GM06990 (cell line): ENCODE data around the gene PRDM10.

Experiments used
- DNase-seq: peaks from one replicate; pipeline ENCODE4 v3.0.0-alpha.2; 2011; ENCODE audit not compliant: insufficient read length; ENCODE audit errors: extremely low read depth
- H3K27me3 ChIP-seq: replicated peaks from 2 replicates; pipeline ENCODE4 v1.6.0; 2011; ENCODE audit warnings: low read length; ENCODE audit not compliant: control insufficient read depth, insufficient read depth
- H3K36me3 ChIP-seq: 2 replicates; pipeline ENCODE4 v1.5.1; 2011; ENCODE audit warnings: low read length; ENCODE audit not compliant: control insufficient read depth, insufficient read depth
- H3K4me3 ChIP-seq: replicated peaks from 2 replicates; pipeline ENCODE4 v1.5.1; 2011; ENCODE audit warnings: low read depth, mild to moderate bottlenecking, control low read depth, low read length
- TF ChIP-seq, protein P1 (sequence below): IDR thresholded peaks from 2 replicates; pipeline ENCODE4 v1.5.1; 2011; ENCODE audit warnings: low read length, control low read depth, mild to moderate bottlenecking, inconsistent platforms; ENCODE audit not compliant: insufficient read depth, poor library complexity, severe bottlenecking

Gene PRDM10

DNA sequence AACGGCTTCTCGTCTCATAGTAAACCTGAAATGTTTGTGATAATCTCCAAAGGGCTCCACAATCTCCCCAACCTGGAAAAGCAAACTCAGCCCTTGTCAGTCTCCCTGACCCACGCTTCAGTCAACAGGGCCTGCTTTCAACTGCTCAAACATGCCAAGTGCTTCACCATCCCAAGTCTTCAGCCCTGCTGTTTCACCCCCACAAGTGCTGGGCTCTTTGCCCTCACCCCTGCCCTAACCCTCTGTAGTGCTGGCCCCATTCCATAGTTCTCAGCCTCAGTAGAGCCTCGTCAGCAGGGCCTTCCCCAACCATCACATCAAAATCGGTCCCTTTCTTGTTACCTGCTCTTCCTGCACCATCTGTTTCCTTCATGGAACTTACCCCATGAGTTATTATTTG, 63.9 kb downstream of the PRDM10 start:
- TF ChIP-seq, protein P1, sequence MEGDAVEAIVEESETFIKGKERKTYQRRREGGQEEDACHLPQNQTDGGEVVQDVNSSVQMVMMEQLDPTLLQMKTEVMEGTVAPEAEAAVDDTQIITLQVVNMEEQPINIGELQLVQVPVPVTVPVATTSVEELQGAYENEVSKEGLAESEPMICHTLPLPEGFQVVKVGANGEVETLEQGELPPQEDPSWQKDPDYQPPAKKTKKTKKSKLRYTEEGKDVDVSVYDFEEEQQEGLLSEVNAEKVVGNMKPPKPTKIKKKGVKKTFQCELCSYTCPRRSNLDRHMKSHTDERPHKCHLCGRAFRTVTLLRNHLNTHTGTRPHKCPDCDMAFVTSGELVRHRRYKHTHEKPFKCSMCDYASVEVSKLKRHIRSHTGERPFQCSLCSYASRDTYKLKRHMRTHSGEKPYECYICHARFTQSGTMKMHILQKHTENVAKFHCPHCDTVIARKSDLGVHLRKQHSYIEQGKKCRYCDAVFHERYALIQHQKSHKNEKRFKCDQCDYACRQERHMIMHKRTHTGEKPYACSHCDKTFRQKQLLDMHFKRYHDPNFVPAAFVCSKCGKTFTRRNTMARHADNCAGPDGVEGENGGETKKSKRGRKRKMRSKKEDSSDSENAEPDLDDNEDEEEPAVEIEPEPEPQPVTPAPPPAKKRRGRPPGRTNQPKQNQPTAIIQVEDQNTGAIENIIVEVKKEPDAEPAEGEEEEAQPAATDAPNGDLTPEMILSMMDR = no peak

DNA sequence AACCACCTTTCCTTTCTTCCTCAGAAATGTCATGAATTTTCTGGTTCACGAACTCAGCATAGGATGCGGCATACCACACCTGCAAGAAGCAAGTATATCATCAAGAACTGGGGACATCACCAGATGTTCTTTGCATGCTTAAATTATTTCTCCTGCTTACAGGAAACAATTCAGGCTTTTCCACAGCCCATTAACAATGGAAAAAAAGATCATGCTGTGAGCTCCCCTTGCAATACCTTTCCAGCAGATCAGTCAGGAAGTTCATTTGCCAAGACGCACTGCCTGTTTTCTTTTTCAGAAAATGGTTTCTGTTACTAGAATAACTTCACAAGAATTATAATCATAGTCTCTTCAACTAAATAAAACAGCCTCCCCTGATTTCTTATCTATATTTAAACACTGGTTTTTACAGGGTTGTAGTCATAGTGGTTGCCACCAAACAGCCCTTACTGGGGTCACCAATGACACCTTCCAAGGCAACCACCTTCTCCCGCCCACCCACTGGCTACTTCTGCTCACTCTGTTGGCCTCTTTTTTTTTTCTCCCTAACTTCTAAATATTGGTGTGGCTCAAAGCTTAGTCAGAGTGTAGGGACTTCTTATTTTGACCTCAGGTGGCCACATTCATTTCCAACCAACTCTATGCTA, 64.9 kb downstream of the PRDM10 start:
- no peaks in the 10 kb centered on the region for H3K27me3 ChIP-seq
- DNase-seq = no peak
- TF ChIP-seq, protein P1 = no peak
- no peak overlapping the region for H3K4me3 ChIP-seq
- no peaks in the 10 kb centered on the region; the same call in none of the 2 replicates for H3K36me3 ChIP-seq

More for the DNA sequence above, 63.9 kb downstream of the PRDM10 start:
- Histone ChIP-seq H3K36me3 (no peaks in the 10 kb centered on the region; the same call in none of the 2 replicates), H3K4me3 (no peak overlapping the region), H3K27me3 (no peaks in the 10 kb centered on the region)
- DNase-seq = no peak

DNA sequence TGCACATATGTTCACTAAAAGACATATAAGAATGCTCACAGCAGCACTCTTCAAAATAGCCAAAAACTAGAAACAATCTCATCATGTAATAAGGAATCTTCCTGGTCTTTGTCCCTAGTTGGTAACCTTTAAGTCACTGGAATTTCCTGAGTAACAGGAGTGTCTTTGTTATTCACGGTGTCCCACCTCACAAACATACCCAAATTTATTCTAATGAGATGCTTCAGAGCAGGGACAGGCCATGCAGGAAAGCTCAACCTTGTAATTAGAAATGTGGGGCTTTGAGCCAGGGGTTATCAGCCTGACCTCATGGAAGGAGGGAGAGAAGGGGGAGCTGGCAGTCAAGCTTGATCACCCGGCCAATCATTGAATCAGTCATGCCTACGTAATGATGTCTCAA, 66.9 kb downstream of the PRDM10 start:
- no peak for DNase-seq
- H3K27me3 ChIP-seq = no peaks in the 10 kb centered on the region
- TF ChIP-seq, protein P1 = no peak
- no peak overlapping the region for H3K4me3 ChIP-seq
- H3K36me3 ChIP-seq = peaks cover under 1% of the 10 kb centered on the region

DNA sequence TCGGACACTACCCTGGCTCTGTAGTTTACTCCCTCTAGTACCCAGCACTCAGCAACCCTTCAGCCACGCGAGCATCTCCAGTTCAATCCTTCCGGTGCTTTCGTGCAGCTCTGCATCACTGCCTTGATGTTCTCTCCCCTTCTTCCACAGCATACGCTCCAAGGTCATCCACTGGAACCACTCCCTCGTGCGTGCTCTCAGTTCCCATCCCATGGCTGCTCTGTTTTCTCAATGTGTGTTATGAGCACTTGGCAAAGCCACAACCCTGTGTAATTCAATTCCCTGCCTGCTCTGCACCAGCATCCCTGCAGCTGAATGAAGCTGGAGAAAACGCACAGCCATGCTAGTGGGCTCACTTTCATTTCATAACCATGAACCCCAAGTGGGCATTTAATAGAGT, 68.7 kb downstream of the PRDM10 start:
- H3K4me3 ChIP-seq = no peak overlapping the region
- DNase-seq = no peak
- no peaks in the 10 kb centered on the region for H3K27me3 ChIP-seq
- H3K36me3 ChIP-seq = peaks cover 1% of the 10 kb centered on the region
- TF ChIP-seq, protein P1 = no peak

DNA sequence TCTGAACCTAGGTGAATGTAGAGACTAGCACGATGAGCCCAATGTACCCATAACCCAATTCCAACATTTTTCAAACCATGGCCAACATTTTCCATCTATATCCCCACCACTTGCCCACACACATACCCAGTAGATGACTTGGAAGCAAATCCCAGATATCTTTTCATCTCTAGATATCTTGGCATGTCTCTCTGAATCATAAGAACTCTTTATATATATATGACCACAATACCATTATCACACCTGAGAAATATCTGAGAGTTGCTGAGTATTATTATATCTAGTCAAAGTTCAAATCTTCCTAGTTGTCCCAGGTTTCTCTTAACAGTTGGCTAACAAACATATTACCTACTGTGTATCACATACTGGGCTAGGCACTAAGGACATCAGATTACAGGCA, 69.4 kb downstream of the PRDM10 start:
- DNase-seq = no peak
- Histone ChIP-seq H3K4me3 (no peak overlapping the region), H3K36me3 (peaks cover 1% of the 10 kb centered on the region), H3K27me3 (no peaks in the 10 kb centered on the region)
- TF ChIP-seq, protein P1 = no peak
